B cell (primary cell): ENCODE data around the gene COL11A2. TPM values are rescaled to one million over a fixed set of nuclear protein-coding genes. Genes with fewer than 3 reads are reported as not detected.
A peak's percentile ranks its signal among the peaks of the same experiment; 100 is the strongest.

ENCODE experiments used
- ATAC-seq: fragments of 200-7000 bp; cut with Tn5 transposase; one replicate; pipeline ENCODE4 v1.10.0; 2021; ENCODE audit warnings: low read depth, mild to moderate bottlenecking, moderate number of reproducible peaks, moderate library complexity
- CTCF ChIA-PET: fragments of 350-600 bp; sonication (Branson Sonifier 250); formaldehyde crosslinking; loops from one replicate; lab custom pipeline; 2021; ENCODE audit warnings: antibody characterized with exemption, inconsistent platforms; lab: Charles Lee
- POLR2A ChIA-PET: fragments of 350-600 bp; sonication (Branson Sonifier 250); formaldehyde crosslinking; loops from one replicate; lab custom pipeline; 2021; ENCODE audit warnings: antibody characterized with exemption; lab: Charles Lee
- DNase-seq: peaks from one replicate; pipeline ENCODE4 v3.0.0; 2013
- H2AFZ ChIP-seq: 2 replicates; pipeline ENCODE4 v1.6.1; 2012; ENCODE audit warnings: mild to moderate bottlenecking, low read depth, low read length; ENCODE audit not compliant: insufficient read depth, poor library complexity, severe bottlenecking
- H3K27ac ChIP-seq, 2 donors: 1 replicate in 1 of 2; 2 replicates in 1 of 2; pipeline ENCODE4 v1.5.1; 2012 to 2013; ENCODE audit warnings: low read length in 2 of 2, mild to moderate bottlenecking in 2 of 2, moderate library complexity in 1 of 2
- H3K27me3 ChIP-seq, 4 experiments: fragments of 200-600 bp in 1 of 4; sonication (generic) in 1 of 4; replicated peaks in 1 of 4; 1 replicate in 2 of 4; 2 replicates in 2 of 4; pipeline versions ENCODE4 v1.6.1 to v1.7.0; 2013 to 2016; ENCODE audit warnings: low read length in 3 of 4, mild to moderate bottlenecking in 2 of 4, mixed read lengths in 1 of 4, moderate library complexity in 1 of 4; ENCODE audit not compliant: insufficient read depth in 4 of 4, control insufficient read depth in 3 of 4; ENCODE audit errors: control extremely low read depth in 1 of 4
- H3K36me3 ChIP-seq, 2 experiments: replicated peaks in 1 of 2; 1 replicate in 1 of 2; 2 replicates in 1 of 2; pipeline versions ENCODE4 v1.6.1 to v1.7.1; 2013; ENCODE audit warnings: low read length in 1 of 2; ENCODE audit not compliant: insufficient read depth in 2 of 2, control insufficient read depth in 1 of 2; ENCODE audit errors: control extremely low read depth in 1 of 2, extremely low read depth in 1 of 2
- H3K4me1 ChIP-seq, 2 donors: fragments of 200-600 bp in 1 of 2; sonication (generic) in 1 of 2; 1 replicate in 1 of 2; 2 replicates in 1 of 2; pipeline versions ENCODE4 v1.5.1 to v1.6.1; 2013 to 2017; ENCODE audit warnings: low read length in 2 of 2; ENCODE audit not compliant: control insufficient read depth in 2 of 2, insufficient read depth in 2 of 2
- H3K4me2 ChIP-seq: replicated peaks from 2 replicates; pipeline ENCODE3; 2012; ENCODE audit warnings: mild to moderate bottlenecking, low read depth, low read length; ENCODE audit not compliant: poor library complexity, severe bottlenecking
- H3K4me3 ChIP-seq, 5 experiments: fragments of 200-600 bp in 1 of 5; sonication (generic) in 1 of 5; 1 replicate in 3 of 5; 2 replicates in 2 of 5; pipeline versions ENCODE4 v1.5.1 to v1.7.0; 2011 to 2016; ENCODE audit warnings: low read length in 4 of 5, mild to moderate bottlenecking in 4 of 5, low read depth in 2 of 5, control low read depth in 1 of 5, moderate library complexity in 1 of 5; ENCODE audit not compliant: insufficient read depth in 1 of 5; ENCODE audit errors: control extremely low read depth in 1 of 5, extremely low read depth in 1 of 5
- H3K79me2 ChIP-seq: fragments of 200-600 bp; sonication (generic); one replicate; pipeline ENCODE4 v1.6.0; 2016; ENCODE audit warnings: low read length; ENCODE audit not compliant: control insufficient read depth, insufficient read depth
- H3K9ac ChIP-seq: fragments of 200-600 bp; sonication (generic); 2 replicates; pipeline ENCODE4 v1.6.1; 2017; ENCODE audit warnings: mild to moderate bottlenecking, low read length, moderate library complexity
- H3K9me3 ChIP-seq, 3 donors: one replicate each; pipeline versions ENCODE4 v1.6.1 to v1.7.1; 2013; ENCODE audit warnings: low read length in 2 of 3; ENCODE audit not compliant: control insufficient read depth in 2 of 3, insufficient read depth in 1 of 3; ENCODE audit errors: control extremely low read depth in 1 of 3
- H4K20me1 ChIP-seq: 2 replicates; pipeline ENCODE4 v1.6.0; 2012; ENCODE audit warnings: mild to moderate bottlenecking, low read length; ENCODE audit not compliant: insufficient read depth, control insufficient read depth, poor library complexity, severe bottlenecking
- H3K27ac Mint-ChIP-seq: one replicate; pipeline ENCODE4 v1.8.0; 2021; ENCODE audit warnings: mixed read lengths
- H3K27me3 Mint-ChIP-seq: one replicate; pipeline ENCODE4 v1.8.0; 2021; ENCODE audit warnings: mixed read lengths
- H3K4me1 Mint-ChIP-seq: one replicate; pipeline ENCODE4 v1.8.0; 2021; ENCODE audit warnings: mixed read lengths
- H3K4me3 Mint-ChIP-seq: one replicate; pipeline ENCODE4 v1.8.0; 2021; ENCODE audit warnings: mixed read lengths
- H3K9me3 Mint-ChIP-seq: one replicate; pipeline ENCODE4 v1.8.0; 2022; ENCODE audit warnings: mixed read lengths; ENCODE audit not compliant: insufficient read depth
- CTCF ChIP-seq: fragments of 200-600 bp; IDR thresholded peaks from one replicate; pipeline ENCODE4 v1.8.0; 2022; ENCODE audit warnings: antibody characterized with exemption, mild to moderate bottlenecking
- EZH2 ChIP-seq: IDR thresholded peaks from 2 replicates; pipeline ENCODE4 v1.6.1; 2012; ENCODE audit warnings: borderline replicate concordance, low read depth, mild to moderate bottlenecking, moderate library complexity, low read length; ENCODE audit not compliant: insufficient read depth, poor library complexity, severe bottlenecking
- WGBS: methylation state at CpG from one replicate; pipeline ENCODE4 v1.1.5; 2013; ENCODE audit warnings: missing lambda C conversion rate; ENCODE audit not compliant: insufficient coverage; 5-methylcytosine and 5-hydroxymethylcytosine counted together
- intact Hi-C: fragments of 100-400 bp; cut with micrococcal nuclease; formaldehyde crosslinking; loops from one replicate; pipeline ENCODE4 v1.10.0; 2022
- polyA plus RNA-seq: library from polyadenylated mRNA; depleted of rRNA; stranded (reverse); fragments of >200 nt; gene quantifications from 2 replicates; pipeline ENCODE4 v1.2.3, GENCODE V29; 2012
- total RNA-seq, 2 donors: library from RNA; stranded (reverse); fragments of 120-200 nt in 1 of 2; gene quantifications; 1 replicate in 1 of 2; 2 replicates in 1 of 2; pipeline versions ENCODE4 v1.2.3 to v1.2.4, GENCODE V29; 2013 to 2022

Gene COL11A2
- total and polyA plus RNA-seq, 2 donors (not counting 1 experiment from before 2014, with no cell fraction given) = 0.39 to 0.82 TPM

GRCh38 chr6:33116841-33117711 is 75.2 kb downstream of the COL11A2 start:
- Histone ChIP-seq H3K4me1 (peaks cover 58 to 63% of the 10 kb centered on the region in 2 donors), H4K20me1 (no peaks in the 10 kb centered on the region), H3K4me3 (peak overlapping the region in 4 of 5 experiments; percentile 20 to 32 (median 25)), H2AFZ (peak overlapping the region; percentile 31), H3K79me2 (peaks cover 9% of the 10 kb centered on the region), H3K9ac (peak overlapping the region; percentile 8), H3K27ac (no peak overlapping the region), H3K36me3 (no peaks in the 10 kb centered on the region), H3K4me2 (peak overlapping the region; percentile 59), H3K27me3 (no peaks in the 10 kb centered on the region), H3K9me3 (no peaks in the 10 kb centered on the region)
- Mint-ChIP-seq H3K4me1 (peaks cover 62% of the 10 kb centered on the region), H3K27ac (peak overlapping the region; percentile 81), H3K27me3 (peaks cover 3% of the 10 kb centered on the region), H3K4me3 (peak overlapping the region; percentile 81), H3K9me3 (no peaks in the 10 kb centered on the region)
- ChIA-PET POLR2A (interaction anchor here (1.0 to 2.0 kb wide), 2 partner anchors 21 to 107 kb away, joined by 3 to 4 read pairs; no protein-coding TSS in a partner anchor), CTCF (interaction anchor here (0.7 to 6.2 kb wide), 16 partner anchors 10 to 132 kb away, joined by 3 to 52 read pairs (median 4); partner anchors contain the start of gene HLA-DPB1)
- intact Hi-C loops = no loop called here
- DNase-seq = peak; percentile 37
- TF ChIP-seq EZH2 (no peak), CTCF (no peak)
- 19% methylated on average over 31 of the region's 32 CpGs for WGBS
- ATAC-seq = no peak

GRCh38 chr6:33116417-33116816 is 75.8 kb downstream of the COL11A2 start:
- Mint-ChIP-seq H3K4me3 (peak overlapping the region; percentile 81), H3K27ac (peak overlapping the region; percentile 81), H3K27me3 (peaks cover 3% of the 10 kb centered on the region), H3K9me3 (no peaks in the 10 kb centered on the region), H3K4me1 (peaks cover 68% of the 10 kb centered on the region)
- no peaks in the 10 kb centered on the region for H3K9me3 ChIP-seq
- H3K27ac ChIP-seq = no peak overlapping the region
- 23% methylated on average over 6 of the region's 6 CpGs for WGBS
- POLR2A ChIA-PET = interaction anchor here (2.0 kb wide), 1 partner anchor 106 kb away, joined by 4 read pairs; no protein-coding TSS in a partner anchor
- no peak for ATAC-seq
- DNase-seq = no peak
- H3K4me3 ChIP-seq = peak overlapping the region in 2 of 5 experiments; percentile 20 to 25
- CTCF ChIA-PET = interaction anchor here (0.9 to 6.2 kb wide), 12 partner anchors 9 to 132 kb away, joined by 3 to 52 read pairs (median 4); partner anchors contain the start of gene HLA-DPB1
- H3K27me3 ChIP-seq = no peaks in the 10 kb centered on the region
- no peaks in the 10 kb centered on the region for H3K36me3 ChIP-seq
- TF ChIP-seq EZH2 (no peak), CTCF (no peak)
- intact Hi-C loops = no loop called here
- H2AFZ ChIP-seq = peak overlapping the region; percentile 31
- H3K9ac ChIP-seq = no peak overlapping the region
- peak overlapping the region; percentile 59 for H3K4me2 ChIP-seq
- peaks cover 64 to 68% of the 10 kb centered on the region in 2 donors for H3K4me1 ChIP-seq
- no peaks in the 10 kb centered on the region for H4K20me1 ChIP-seq
- peaks cover 9% of the 10 kb centered on the region for H3K79me2 ChIP-seq
